WTC11 (cell line): ENCODE results near the gene VPS52. TPM values are rescaled to one million over a fixed set of nuclear protein-coding genes. Genes with fewer than 3 reads are reported as not detected.
"Not testable (repeated sequence)": the region's sequence is repeated elsewhere in the genome, so short reads cannot be mapped to it uniquely, and the experiment has no call there.

Experiments used
- ATAC-seq: fragments of 200-7000 bp; cut with Tn5 transposase; 2 replicates; pipeline ENCODE4 v1.10.0; 2021; ENCODE audit warnings: mild to moderate bottlenecking, moderate library complexity
- CTCF ChIA-PET: fragments of 300-600 bp; sonication (Branson Sonifier 250); formaldehyde crosslinking; loops from one replicate; lab custom pipeline; 2021; ENCODE audit warnings: antibody characterized with exemption; lab: Charles Lee
- POLR2A ChIA-PET: fragments of 350-600 bp; sonication (Branson Sonifier 250); formaldehyde crosslinking; loops from one replicate; lab custom pipeline; 2021; ENCODE audit warnings: antibody characterized with exemption; lab: Charles Lee
- DNase-seq: peaks from one replicate; pipeline ENCODE4 v3.0.0; 2021; ENCODE audit warnings: low spot score
- H3K27ac Mint-ChIP-seq: 2 replicates; pipeline ENCODE4 v1.8.0; 2021; ENCODE audit warnings: mixed read lengths
- H3K27me3 Mint-ChIP-seq: 2 replicates; pipeline ENCODE4 v1.8.0; 2021; ENCODE audit warnings: low read depth, mild to moderate bottlenecking, moderate library complexity, mixed read lengths
- H3K36me3 Mint-ChIP-seq: 2 replicates; pipeline ENCODE4 v1.8.0; 2021; ENCODE audit warnings: mixed read lengths
- H3K4me1 Mint-ChIP-seq: 2 replicates; pipeline ENCODE4 v1.8.0; 2022; ENCODE audit warnings: mixed read lengths
- H3K4me3 Mint-ChIP-seq: 2 replicates; pipeline ENCODE4 v1.8.0; 2021; ENCODE audit warnings: mild to moderate bottlenecking, moderate library complexity, mixed read lengths
- H3K9me3 Mint-ChIP-seq: 2 replicates; pipeline ENCODE4 v1.8.0; 2021; ENCODE audit warnings: mixed read lengths
- ATF2 ChIP-seq: sonication (generic); formaldehyde crosslinking; IDR thresholded peaks from 2 replicates; pipeline ENCODE4 v1.8.1; 2022; ENCODE audit warnings: low read depth, missing genetic modification reagents, borderline replicate concordance
- CDX4 ChIP-seq: fragments of 250-450 bp; sonication (Bioruptor Pico); IDR thresholded peaks from 2 replicates; pipeline ENCODE4 v1.9.0; 2021; ENCODE audit warnings: moderate library complexity, mild to moderate bottlenecking, inconsistent platforms, borderline replicate concordance
- E2F5 ChIP-seq: sonication (generic); formaldehyde crosslinking; IDR thresholded peaks from 2 replicates; pipeline ENCODE4 v1.8.1; 2022; ENCODE audit warnings: mild to moderate bottlenecking, moderate library complexity, missing genetic modification reagents
- ELF4 ChIP-seq: sonication (generic); formaldehyde crosslinking; IDR thresholded peaks from 2 replicates; pipeline ENCODE4 v1.8.1; 2022; ENCODE audit warnings: low read depth, mild to moderate bottlenecking, moderate library complexity, missing genetic modification reagents
- ETV6 ChIP-seq: sonication (generic); formaldehyde crosslinking; IDR thresholded peaks from 2 replicates; pipeline ENCODE4 v1.8.1; 2022; ENCODE audit warnings: mild to moderate bottlenecking, missing genetic modification reagents
- JUN ChIP-seq: sonication (generic); formaldehyde crosslinking; IDR thresholded peaks from 2 replicates; pipeline ENCODE4 v1.8.0; 2023; ENCODE audit warnings: mild to moderate bottlenecking, missing genetic modification reagents
- KAT7 ChIP-seq: sonication (generic); formaldehyde crosslinking; IDR thresholded peaks from 2 replicates; pipeline ENCODE4 v1.8.1; 2023; ENCODE audit warnings: missing genetic modification reagents, mild to moderate bottlenecking, borderline replicate concordance
- NFATC4 ChIP-seq: fragments of 250-450 bp; sonication (Bioruptor Pico); IDR thresholded peaks from 2 replicates; pipeline ENCODE4 v1.9.0; 2021; ENCODE audit warnings: mild to moderate bottlenecking
- PREB ChIP-seq: sonication (generic); formaldehyde crosslinking; IDR thresholded peaks from 2 replicates; pipeline ENCODE4 v1.8.1; 2022; ENCODE audit warnings: mild to moderate bottlenecking, missing genetic modification reagents, moderate library complexity, borderline replicate concordance
- TCF7 ChIP-seq: sonication (generic); formaldehyde crosslinking; IDR thresholded peaks from 2 replicates; pipeline ENCODE4 v1.8.0; 2022; ENCODE audit warnings: mild to moderate bottlenecking, low read depth, missing genetic modification reagents, moderate library complexity
- ZBTB21 ChIP-seq: sonication (generic); formaldehyde crosslinking; IDR thresholded peaks from 2 replicates; pipeline ENCODE4 v1.8.1; 2023; ENCODE audit warnings: mild to moderate bottlenecking, missing genetic modification reagents, borderline replicate concordance
- ZMAT4 ChIP-seq: fragments of 250-450 bp; sonication (Bioruptor Pico); IDR thresholded peaks from 2 replicates; pipeline ENCODE4 v1.9.0; 2021; ENCODE audit warnings: mild to moderate bottlenecking
- ZNF121 ChIP-seq: sonication (generic); formaldehyde crosslinking; IDR thresholded peaks from 2 replicates; pipeline ENCODE4 v1.8.0; 2023; ENCODE audit warnings: missing genetic modification reagents
- ZNF396 ChIP-seq: fragments of 250-450 bp; sonication (Bioruptor Pico); IDR thresholded peaks from 2 replicates; pipeline ENCODE4 v1.8.0; 2021; ENCODE audit warnings: mild to moderate bottlenecking, moderate library complexity, borderline replicate concordance
- ZNF532 ChIP-seq: fragments of 250-450 bp; sonication (Bioruptor Pico); IDR thresholded peaks from 2 replicates; pipeline ENCODE4 v1.9.0; 2021; ENCODE audit warnings: mild to moderate bottlenecking, borderline replicate concordance
- total RNA-seq: library from RNA; stranded (reverse); gene quantifications from 3 replicates; pipeline ENCODE4 v1.2.3, GENCODE V29; 2021

VPS52 gene
- total RNA-seq, 1 experiment from 2014 or later = 46.8 TPM

- POLR2A ChIA-PET, H3K36me3 Mint-ChIP-seq: not testable (repeated sequence)
Observed at GRCh38 chr6:33226503-33227120, 45.1 kb downstream of the VPS52 start.

GRCh38 chr6:33217681-33218080 lies 54.0 kb downstream of the VPS52 start:
- ChIA-PET POLR2A (no interaction called here), CTCF (interaction anchor here (1.3 to 2.6 kb wide), 2 partner anchors 30 to 91 kb away, joined by 3 to 14 read pairs; no protein-coding TSS in a partner anchor)
- no peak overlapping the region for H3K27ac Mint-ChIP-seq
- H3K4me3 Mint-ChIP-seq = no peak overlapping the region
- ATAC-seq = no peak
- no peak for DNase-seq
- no peaks in the 10 kb centered on the region for H3K36me3 Mint-ChIP-seq
- 0 out of 2 replicates have a peak, but pooled peaks cover 3% of the 10 kb centered on the region for H3K9me3 Mint-ChIP-seq
- TF ChIP-seq ZBTB21 (CRISPR knock-in tag) = no peak
- TF ChIP-seq ZMAT4 = no peak
- no peak for TF ChIP-seq ATF2
- TF ChIP-seq JUN = no peak
- no peak for TF ChIP-seq TCF7 (CRISPR knock-in tag)
- TF ChIP-seq ZNF532 = no peak
- no peak for TF ChIP-seq ZNF121 (CRISPR knock-in tag)
- no peak for TF ChIP-seq NFATC4 (CRISPR knock-in tag)
- TF ChIP-seq CDX4 (CRISPR knock-in tag) = no peak
- no peak for TF ChIP-seq KAT7 (CRISPR knock-in tag)
- TF ChIP-seq ZNF396 (CRISPR knock-in tag) = no peak
- TF ChIP-seq ELF4 = no peak
- TF ChIP-seq PREB (CRISPR knock-in tag) = no peak
- TF ChIP-seq ETV6 (CRISPR knock-in tag) = no peak
- no peak for TF ChIP-seq E2F5 (CRISPR knock-in tag)
- TF ChIP-seq, all 79 proteins: peak for 0
- peaks cover 25% of the 10 kb centered on the region for H3K4me1 Mint-ChIP-seq
- peaks cover 97% of the 10 kb centered on the region for H3K27me3 Mint-ChIP-seq

More at GRCh38 chr6:33226503-33227120, 45.1 kb downstream of the VPS52 start:
- not testable (repeated sequence) for H3K9me3 Mint-ChIP-seq, DNase-seq
- ATAC-seq = peak; percentile 18; the same call in 1 of the 2 replicates
- Mint-ChIP-seq H3K4me1 (peaks cover 21% of the 10 kb centered on the region), H3K4me3 (peak overlapping the region; percentile 59), H3K27ac (peak overlapping the region; percentile 71; the same call in 1 of the 2 replicates), H3K27me3 (peaks cover 27% of the 10 kb centered on the region)
- CTCF ChIA-PET = interaction anchor here (0.6 to 2.4 kb wide), 11 partner anchors 9 to 293 kb away, joined by 3 to 31 read pairs (median 3); partner anchors contain the start of genes COL11A2, HSD17B8 and RING1
